ENCODE data around the gene FIZ1.

The FIZ1 gene

DNA sequence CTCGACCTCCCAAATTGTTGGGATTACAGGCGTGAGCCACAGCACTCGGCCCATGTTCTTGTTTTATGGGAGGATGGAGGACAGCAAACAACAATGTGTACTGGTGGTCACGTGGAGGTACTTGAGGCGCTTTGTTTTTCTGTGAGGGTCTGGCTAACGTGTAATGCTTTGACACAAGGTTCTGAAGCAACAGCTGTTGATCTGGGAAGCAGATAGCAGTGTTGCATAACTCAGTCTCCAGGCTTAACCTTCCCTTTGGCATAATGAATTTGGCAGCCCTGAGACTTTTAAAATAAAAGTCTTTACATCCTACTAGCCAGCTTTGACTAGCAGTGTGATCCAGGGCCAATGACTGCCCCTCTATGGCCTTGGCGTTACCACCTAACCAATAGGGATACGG lies 34.5 kb upstream of the FIZ1 start:
- Histone ChIP-seq H3K9ac (ENCODE audit: low read length) (no peak overlapping the region), H3K79me2 (ENCODE audit: low read length) (peaks cover 34% of the 10 kb centered on the region), H3K4me2 (ENCODE audit: low read depth, low read length) (peak overlapping the region; percentile 95; the same call in 1 of the 2 replicates), H3K27me3 (replicated peaks; ENCODE audit: insufficient read depth, low read length) (peaks cover 10% of the 10 kb centered on the region), H3F3A (ENCODE audit: insufficient read depth, low read length) (peaks cover 20% of the 10 kb centered on the region), H3K9me2 (replicated peaks; ENCODE audit: insufficient read depth, low read length) (no peaks in the 10 kb centered on the region), H3K27ac (ENCODE audit: low read length) (no peak overlapping the region), H3K36me3 (replicated peaks; ENCODE audit: insufficient read depth, low read length) (no peaks in the 10 kb centered on the region), H3K9me3 (replicated peaks; ENCODE audit: insufficient read depth, low read length) (no peaks in the 10 kb centered on the region), H2AFZ (ENCODE audit: low read length) (peak overlapping the region; percentile 66; the same call in 1 of the 2 replicates), H4K20me1 (ENCODE audit: insufficient read depth, low read length) (no peaks in the 10 kb centered on the region), H3K4me1 (ENCODE audit: low read length) (peaks cover 13% of the 10 kb centered on the region), H3K4me3 (ENCODE audit: low read length) (peak overlapping the region; percentile 99; the same call in 1 of the 2 replicates)
- TF ChIP-seq EZH2phosphoT487 (IDR thresholded peaks at IDR 0.05; ENCODE audit: low read length) (no peak), EZH2 (optimal IDR thresholded peaks at IDR 0.05; ENCODE audit: low read depth, low read length) (no peak)
- TF ChIP-seq, protein P1, sequence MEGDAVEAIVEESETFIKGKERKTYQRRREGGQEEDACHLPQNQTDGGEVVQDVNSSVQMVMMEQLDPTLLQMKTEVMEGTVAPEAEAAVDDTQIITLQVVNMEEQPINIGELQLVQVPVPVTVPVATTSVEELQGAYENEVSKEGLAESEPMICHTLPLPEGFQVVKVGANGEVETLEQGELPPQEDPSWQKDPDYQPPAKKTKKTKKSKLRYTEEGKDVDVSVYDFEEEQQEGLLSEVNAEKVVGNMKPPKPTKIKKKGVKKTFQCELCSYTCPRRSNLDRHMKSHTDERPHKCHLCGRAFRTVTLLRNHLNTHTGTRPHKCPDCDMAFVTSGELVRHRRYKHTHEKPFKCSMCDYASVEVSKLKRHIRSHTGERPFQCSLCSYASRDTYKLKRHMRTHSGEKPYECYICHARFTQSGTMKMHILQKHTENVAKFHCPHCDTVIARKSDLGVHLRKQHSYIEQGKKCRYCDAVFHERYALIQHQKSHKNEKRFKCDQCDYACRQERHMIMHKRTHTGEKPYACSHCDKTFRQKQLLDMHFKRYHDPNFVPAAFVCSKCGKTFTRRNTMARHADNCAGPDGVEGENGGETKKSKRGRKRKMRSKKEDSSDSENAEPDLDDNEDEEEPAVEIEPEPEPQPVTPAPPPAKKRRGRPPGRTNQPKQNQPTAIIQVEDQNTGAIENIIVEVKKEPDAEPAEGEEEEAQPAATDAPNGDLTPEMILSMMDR (IDR thresholded peaks at IDR 0.05; ENCODE audit: low read length): no peak
- no peak for DNase-seq

DNA sequence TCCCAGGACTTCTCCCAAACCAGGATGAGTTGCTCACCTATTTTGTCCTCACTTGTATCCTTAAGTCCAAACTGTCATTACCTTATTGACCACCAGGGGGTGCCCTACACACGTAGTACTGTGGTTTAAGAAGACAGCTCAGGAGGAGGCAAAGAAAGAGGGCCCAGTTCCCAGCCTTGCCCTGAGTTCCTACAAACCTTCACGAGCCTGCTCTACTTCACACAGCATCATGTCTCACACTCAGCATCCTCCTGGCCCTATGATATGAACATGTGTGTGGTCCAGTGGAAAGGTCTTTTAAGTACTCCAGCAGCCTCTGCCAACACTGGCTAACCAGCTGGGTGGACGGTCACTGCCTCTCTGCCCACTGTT lies 33.1 kb upstream of the FIZ1 start:
- Histone ChIP-seq H3K4me1 (ENCODE audit: low read length) (peaks cover 13% of the 10 kb centered on the region), H3F3A (ENCODE audit: insufficient read depth, low read length) (peaks cover 9% of the 10 kb centered on the region), H3K27ac (ENCODE audit: low read length) (no peak overlapping the region), H2AFZ (ENCODE audit: low read length) (no peak overlapping the region), H3K9ac (ENCODE audit: low read length) (no peak overlapping the region), H3K36me3 (replicated peaks; ENCODE audit: insufficient read depth, low read length) (no peaks in the 10 kb centered on the region), H3K79me2 (ENCODE audit: low read length) (peaks cover 26% of the 10 kb centered on the region), H3K27me3 (replicated peaks; ENCODE audit: insufficient read depth, low read length) (peaks cover 15% of the 10 kb centered on the region), H3K9me2 (replicated peaks; ENCODE audit: insufficient read depth, low read length) (no peaks in the 10 kb centered on the region), H4K20me1 (ENCODE audit: insufficient read depth, low read length) (no peaks in the 10 kb centered on the region), H3K9me3 (replicated peaks; ENCODE audit: insufficient read depth, low read length) (no peaks in the 10 kb centered on the region), H3K4me2 (ENCODE audit: low read depth, low read length) (no peak overlapping the region), H3K4me3 (ENCODE audit: low read length) (no peak overlapping the region)
- peak; percentile 93 for DNase-seq
- no peak for TF ChIP-seq EZH2phosphoT487 (IDR thresholded peaks at IDR 0.05; ENCODE audit: low read length)
- TF ChIP-seq, protein P1 (IDR thresholded peaks at IDR 0.05; ENCODE audit: low read length): peak; percentile 91

DNA sequence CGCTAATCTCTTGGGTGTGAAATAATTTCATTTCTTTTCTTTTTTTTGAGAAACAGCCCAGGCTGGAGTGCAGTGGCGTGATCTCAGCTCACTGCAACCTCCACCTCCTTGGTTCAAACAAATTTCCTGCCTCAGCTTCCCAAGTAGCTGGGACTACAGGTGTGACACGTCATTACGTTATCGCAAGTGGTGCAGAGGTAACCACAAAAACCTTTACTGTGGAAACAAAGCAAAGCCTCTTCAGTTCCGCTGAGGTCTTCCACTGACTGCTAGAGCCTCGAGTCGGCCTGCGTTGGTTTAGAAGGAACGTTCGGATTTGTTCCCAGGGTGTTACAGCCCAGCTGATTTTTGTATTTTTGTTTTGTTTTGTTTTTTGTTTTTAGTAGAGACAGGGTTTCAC lies 27.0 kb upstream of the FIZ1 start:
- peaks cover 23% of the 10 kb centered on the region for H3K27me3 ChIP-seq (replicated peaks; ENCODE audit: insufficient read depth, low read length)
- TF ChIP-seq EZH2phosphoT487 (IDR thresholded peaks at IDR 0.05; ENCODE audit: low read length): no peak
- TF ChIP-seq EZH2 (optimal IDR thresholded peaks at IDR 0.05; ENCODE audit: low read depth, low read length): no peak
- TF ChIP-seq, protein P1 (IDR thresholded peaks at IDR 0.05; ENCODE audit: low read length): no peak
- no peaks in the 10 kb centered on the region; the same call in 1 of the 2 replicates for H3K79me2 ChIP-seq (ENCODE audit: low read length)
- no peaks in the 10 kb centered on the region for H4K20me1 ChIP-seq (ENCODE audit: insufficient read depth, low read length)
- H3K4me3 ChIP-seq (ENCODE audit: low read length): no peak overlapping the region
- H3K9ac ChIP-seq (ENCODE audit: low read length): no peak overlapping the region
- no peaks in the 10 kb centered on the region for H3K9me2 ChIP-seq (replicated peaks; ENCODE audit: insufficient read depth, low read length)
- H3K36me3 ChIP-seq (replicated peaks; ENCODE audit: insufficient read depth, low read length): no peaks in the 10 kb centered on the region
- no peak overlapping the region for H3K27ac ChIP-seq (ENCODE audit: low read length)
- no peaks in the 10 kb centered on the region for H3K9me3 ChIP-seq (replicated peaks; ENCODE audit: insufficient read depth, low read length)
- 0 out of 2 replicates have a peak, but pooled peaks cover 9% of the 10 kb centered on the region for H3F3A ChIP-seq (ENCODE audit: insufficient read depth, low read length)
- H2AFZ ChIP-seq (ENCODE audit: low read length): no peak overlapping the region
- H3K4me2 ChIP-seq (ENCODE audit: low read depth, low read length): no peak overlapping the region
- no peaks in the 10 kb centered on the region for H3K4me1 ChIP-seq (ENCODE audit: low read length)
- no peak for DNase-seq
